IMR-90 (cell line): Measurements from ENCODE around the gene DDC. TPM values are rescaled to one million over a fixed set of nuclear protein-coding genes. Genes with fewer than 3 reads are reported as not detected.

Experiments
- ATAC-seq: fragments of 200-7000 bp; cut with Tn5 transposase; 2 replicates; pipeline ENCODE4 v1.9.1; 2020; ENCODE audit warnings: low read depth, mild to moderate bottlenecking, moderate library complexity
- BruUV-seq: library from RNA; stranded (reverse); fragments of 400-500 nt; replicated peaks from 2 replicates; lab custom pipeline; 2021; lab: Mats Ljungman, UMichigan
- CTCF ChIA-PET: fragments of 300-600 bp; formaldehyde crosslinking; extraction: SDS; loops from one replicate; lab custom pipeline; 2021; ENCODE audit warnings: antibody characterized with exemption; lab: Yijun Ruan, JAX
- POLR2A ChIA-PET: fragments of 300-600 bp; sonication (Branson Sonifier 250); formaldehyde crosslinking; loops from one replicate; lab custom pipeline; 2022; ENCODE audit warnings: antibody characterized with exemption; ENCODE audit not compliant: unreplicated experiment; lab: Charles Lee
- DNase-seq: peaks from one replicate; pipeline ENCODE4 v3.0.0; 2013
- H2AFZ ChIP-seq: replicated peaks from 2 replicates; pipeline ENCODE3; 2013; ENCODE audit warnings: low read length, mild to moderate bottlenecking; ENCODE audit not compliant: poor library complexity
- H2AK5ac ChIP-seq: 2 replicates; pipeline ENCODE4 v1.6.1; 2013; ENCODE audit warnings: low read depth, low read length, inconsistent platforms
- H2AK9ac ChIP-seq: replicated peaks from 2 replicates; pipeline ENCODE3; 2013; ENCODE audit warnings: mild to moderate bottlenecking, low read depth, low read length, moderate library complexity; ENCODE audit not compliant: poor library complexity
- H2BK120ac ChIP-seq: 2 replicates; pipeline ENCODE4 v1.6.1; 2013; ENCODE audit warnings: low read depth, low read length, inconsistent platforms
- H2BK15ac ChIP-seq: 3 replicates; pipeline ENCODE4 v1.6.1; 2013; ENCODE audit warnings: low read depth, low read length, inconsistent platforms
- H2BK20ac ChIP-seq: 2 replicates; pipeline ENCODE4 v1.6.1; 2013; ENCODE audit warnings: low read depth, mild to moderate bottlenecking, inconsistent platforms, low read length, moderate library complexity
- H2BK5ac ChIP-seq: 2 replicates; pipeline ENCODE4 v1.6.1; 2013; ENCODE audit warnings: mild to moderate bottlenecking, low read depth, low read length, inconsistent platforms; ENCODE audit not compliant: poor library complexity, severe bottlenecking
- H3K14ac ChIP-seq: replicated peaks from 2 replicates; pipeline ENCODE4 v1.6.1; 2013; ENCODE audit warnings: low read depth, low read length, inconsistent platforms
- H3K18ac ChIP-seq: 2 replicates; pipeline ENCODE4 v1.6.1; 2013; ENCODE audit warnings: low read depth, low read length, control low read depth
- H3K23ac ChIP-seq: 2 replicates; pipeline ENCODE4 v1.6.1; 2013; ENCODE audit warnings: low read depth, low read length, inconsistent platforms
- H3K27ac ChIP-seq: 2 replicates; pipeline ENCODE4 v1.5.1; 2013; ENCODE audit warnings: mild to moderate bottlenecking, control low read depth, low read length; ENCODE audit not compliant: insufficient read depth
- H3K27me3 ChIP-seq: 2 replicates; pipeline ENCODE4 v1.6.1; 2013; ENCODE audit warnings: low read length; ENCODE audit not compliant: control insufficient read depth, insufficient read depth
- H3K36me3 ChIP-seq: 2 replicates; pipeline ENCODE4 v1.6.1; 2013; ENCODE audit warnings: low read length, mixed read lengths; ENCODE audit not compliant: control insufficient read depth, insufficient read depth
- H3K4ac ChIP-seq: 2 replicates; pipeline ENCODE4 v1.6.1; 2013; ENCODE audit warnings: low read depth, low read length, inconsistent platforms
- H3K4me1 ChIP-seq: 2 replicates; pipeline ENCODE4 v1.6.1; 2013; ENCODE audit warnings: low read length, mixed read lengths; ENCODE audit not compliant: control insufficient read depth, insufficient read depth
- H3K4me2 ChIP-seq: 2 replicates; pipeline ENCODE4 v1.6.1; 2013; ENCODE audit warnings: low read depth, mild to moderate bottlenecking, control low read depth, low read length, moderate library complexity
- H3K4me3 ChIP-seq: 2 replicates; pipeline ENCODE4 v1.5.1; 2013; ENCODE audit warnings: low read depth, mild to moderate bottlenecking, control low read depth, low read length, moderate library complexity; ENCODE audit not compliant: insufficient read depth
- H3K56ac ChIP-seq: 2 replicates; pipeline ENCODE4 v1.6.1; 2013; ENCODE audit warnings: low read length, inconsistent platforms; ENCODE audit not compliant: insufficient read depth; ENCODE audit errors: extremely low read depth
- H3K79me1 ChIP-seq, 2 experiments: 2 replicates each; pipeline ENCODE4 v1.6.1; 2013; ENCODE audit warnings: low read length in 2 of 2, inconsistent platforms in 1 of 2, low read depth in 1 of 2
- H3K9ac ChIP-seq: 2 replicates; pipeline ENCODE4 v1.6.1; 2013; ENCODE audit warnings: low read depth, low read length, control low read depth
- H3K9me1 ChIP-seq: 2 replicates; pipeline ENCODE4 v1.6.1; 2013; ENCODE audit warnings: low read length, inconsistent platforms; ENCODE audit not compliant: insufficient read depth
- H3K9me3 ChIP-seq: 2 replicates; pipeline ENCODE4 v1.6.1; 2013; ENCODE audit warnings: low read length; ENCODE audit not compliant: control insufficient read depth, insufficient read depth
- H4K20me1 ChIP-seq: 2 replicates; pipeline ENCODE4 v1.6.1; 2013; ENCODE audit warnings: low read length, inconsistent platforms; ENCODE audit not compliant: insufficient read depth
- H4K5ac ChIP-seq: 2 replicates; pipeline ENCODE4 v1.6.1; 2013; ENCODE audit warnings: mild to moderate bottlenecking, low read depth, low read length, control low read depth
- H4K8ac ChIP-seq, 2 experiments: 2 replicates each; pipeline ENCODE4 v1.6.1; 2013; ENCODE audit warnings: low read depth in 2 of 2, low read length in 2 of 2, control low read depth in 1 of 2, inconsistent platforms in 1 of 2
- H4K91ac ChIP-seq: 2 replicates; pipeline ENCODE4 v1.6.1; 2013; ENCODE audit warnings: low read depth, low read length, inconsistent platforms; ENCODE audit not compliant: insufficient read depth
- BHLHE40 ChIP-seq: fragments of 150-350 bp; IDR thresholded peaks from 2 replicates; pipeline ENCODE4 v1.6.1; 2016; ENCODE audit warnings: mild to moderate bottlenecking, low read depth, low read length
- CEBPB ChIP-seq: IDR thresholded peaks from 2 replicates; pipeline ENCODE4 v1.6.1; 2012; ENCODE audit warnings: low read depth, low read length, improper control_type of control experiment
- CHD1 ChIP-seq: IDR thresholded peaks from 2 replicates; pipeline ENCODE4 v1.6.1; 2012; ENCODE audit warnings: low read depth, low read length, improper control_type of control experiment
- CTCF ChIP-seq: conservative IDR thresholded peaks from 2 replicates; pipeline ENCODE4 v1.5.1; 2012; ENCODE audit warnings: mild to moderate bottlenecking, low read depth, low read length, improper control_type of control experiment
- ELK1 ChIP-seq: fragments of 150-350 bp; IDR thresholded peaks from 2 replicates; pipeline ENCODE4 v1.6.1; 2016; ENCODE audit warnings: low read depth, mild to moderate bottlenecking, low read length, moderate library complexity, borderline replicate concordance
- FOS ChIP-seq: fragments of 150-350 bp; IDR thresholded peaks from 2 replicates; pipeline ENCODE4 v1.6.1; 2016; ENCODE audit warnings: low read depth, low read length
- MAFK ChIP-seq: IDR thresholded peaks from 2 replicates; pipeline ENCODE4 v1.6.1; 2012; ENCODE audit warnings: low read depth, low read length, improper control_type of control experiment
- MAZ ChIP-seq: IDR thresholded peaks from 2 replicates; pipeline ENCODE4 v1.6.1; 2012; ENCODE audit warnings: low read depth, mild to moderate bottlenecking, low read length, improper control_type of control experiment, moderate library complexity, borderline replicate concordance
- MXI1 ChIP-seq: IDR thresholded peaks from 2 replicates; pipeline ENCODE4 v1.6.1; 2012; ENCODE audit warnings: low read depth, mild to moderate bottlenecking, low read length, moderate library complexity, borderline replicate concordance
- NFE2L2 ChIP-seq: fragments of 150-350 bp; IDR thresholded peaks from 2 replicates; pipeline ENCODE4 v1.6.1; 2016; ENCODE audit warnings: low read depth, mild to moderate bottlenecking, low read length
- POLR2A ChIP-seq: IDR thresholded peaks from 2 replicates; pipeline ENCODE4 v1.6.1; 2012; ENCODE audit warnings: mild to moderate bottlenecking, low read depth, low read length
- RAD21 ChIP-seq: IDR thresholded peaks from 2 replicates; pipeline ENCODE4 v1.6.1; 2012; ENCODE audit warnings: low read length, improper control_type of control experiment
- RCOR1 ChIP-seq: IDR thresholded peaks from 2 replicates; pipeline ENCODE4 v1.6.1; 2012; ENCODE audit warnings: mild to moderate bottlenecking, low read length, improper control_type of control experiment; ENCODE audit not compliant: insufficient replicate concordance
- RFX5 ChIP-seq: IDR thresholded peaks from 2 replicates; pipeline ENCODE4 v1.8.0; 2012; ENCODE audit warnings: low read depth, mild to moderate bottlenecking, low read length, moderate library complexity
- SMC3 ChIP-seq: fragments of 150-350 bp; IDR thresholded peaks from 2 replicates; pipeline ENCODE4 v1.6.1; 2016; ENCODE audit warnings: low read depth, mild to moderate bottlenecking, antibody characterized with exemption, low read length, moderate library complexity
- USF2 ChIP-seq: fragments of 150-350 bp; IDR thresholded peaks from 2 replicates; pipeline ENCODE4 v1.6.1; 2017; ENCODE audit warnings: mild to moderate bottlenecking, antibody characterized with exemption, low read length, low read depth
- WGBS, 2 experiments: methylation state at CpG; one replicate each; pipeline versions ENCODE4 v1.1.5 to v1.1.7; 2013; ENCODE audit warnings: missing lambda C conversion rate in 2 of 2; ENCODE audit not compliant: insufficient read length in 1 of 2; ENCODE audit errors: extremely low coverage in 2 of 2; 5-methylcytosine and 5-hydroxymethylcytosine counted together
- dilution Hi-C: fragments of 300-500 bp; cut with HindIII; formaldehyde crosslinking; loops from one replicate; pipeline ENCODE4 v1.14.3; 2018; ENCODE audit warnings: low sequenced_read_pairs; ENCODE audit not compliant: unreplicated experiment
- in situ Hi-C: fragments of 300-500 bp; cut with MboI; formaldehyde crosslinking; loops from 3 replicates; pipeline ENCODE4 v1.14.3; 2019; ENCODE audit warnings: low sequenced_read_pairs, inconsistent platforms, mixed read lengths
- intact Hi-C: fragments of 100-400 bp; cut with micrococcal nuclease; formaldehyde crosslinking; loops from 2 replicates; pipeline ENCODE4 v1.10.0; 2022
- polyA plus RNA-seq, 3 experiments: library from polyadenylated mRNA; depleted of rRNA; stranded (reverse); fragments of >200 nt; gene quantifications; 2 replicates each; pipeline ENCODE4 v1.2.3, GENCODE V29; 2012; ENCODE audit warnings: low replicate concordance in 1 of 3
- total RNA-seq: library from RNA; depleted of rRNA; stranded (reverse); fragments of >200 nt; gene quantifications from 2 replicates; pipeline ENCODE4 v1.2.3, GENCODE V29; 2012

The DDC gene
- total and polyA plus RNA-seq, 2 of the 4 experiments (the other 2 are of a cell fraction) = not detected

- Histone ChIP-seq H3K9me1 (no peaks in the 10 kb centered on the region), H2AK5ac (no peak overlapping the region), H3K18ac (no peak overlapping the region), H3K14ac (no peak overlapping the region), H4K8ac (no peak overlapping the region), H3K4ac (no peak overlapping the region), H3K27ac (no peak overlapping the region), H4K5ac (no peak overlapping the region), H3K9me3 (no peaks in the 10 kb centered on the region), H2BK120ac (no peak overlapping the region), H2AK9ac (no peak overlapping the region), H3K9ac (no peak overlapping the region), H2AFZ (no peak overlapping the region), H3K36me3 (no peaks in the 10 kb centered on the region), H3K56ac (no peak overlapping the region), H3K27me3 (no peaks in the 10 kb centered on the region), H3K4me1 (no peaks in the 10 kb centered on the region), H3K23ac (no peak overlapping the region), H3K4me2 (no peak overlapping the region), H4K20me1 (no peaks in the 10 kb centered on the region), H3K4me3 (no peak overlapping the region), H4K91ac (no peak overlapping the region), H2BK20ac (no peak overlapping the region), H2BK15ac (no peak overlapping the region), H3K79me1 (no peaks in the 10 kb centered on the region), H2BK5ac (no peak overlapping the region)
- ChIA-PET CTCF (no interaction called here), POLR2A (no interaction called here)
- dilution Hi-C loops (no loop called here), intact Hi-C loops (loop anchor here (10.0 kb wide), 1 partner anchor 73 kb away; no protein-coding TSS in a partner anchor), in situ Hi-C loops (no loop called here)
- no peak for TF ChIP-seq MAFK
- no peak for TF ChIP-seq RCOR1
- TF ChIP-seq CTCF = no peak
- TF ChIP-seq MXI1 = no peak
- TF ChIP-seq MAZ = no peak
- no peak for TF ChIP-seq FOS
- no peak for TF ChIP-seq POLR2A
- no peak for TF ChIP-seq CHD1
- TF ChIP-seq NFE2L2 = no peak
- no peak for TF ChIP-seq CEBPB
- TF ChIP-seq ELK1 = no peak
- TF ChIP-seq USF2 = no peak
- no peak for TF ChIP-seq SMC3
- no peak for TF ChIP-seq BHLHE40
- no peak for TF ChIP-seq RAD21
- no peak for TF ChIP-seq RFX5
- no TSS peak for BruUV-seq
- 80% methylated on average over 5 of the region's 10 CpGs; no CpG with 5 or more reads in 1 of the 2 experiments for WGBS, 2 experiments
- ATAC-seq (no peak), DNase-seq (no peak)
Measured at GRCh38 chr7:50577569-50577968, 12.4 kb upstream of the DDC start.
